Heart right ventricle (tissue), 16 donors: Measurements from ENCODE around the gene CARF. TPM values are rescaled to one million over a fixed set of nuclear protein-coding genes. Genes with fewer than 3 reads are reported as not detected.
A peak's percentile ranks its signal among the peaks of the same experiment; 100 is the strongest.
"Not testable (repeated sequence)": the region's sequence is repeated elsewhere in the genome, so short reads cannot be mapped to it uniquely, and the experiment has no call there.

ENCODE experiments used
- ATAC-seq, 8 donors: fragments of 200-7000 bp; cut with Tn5 transposase; one replicate each; pipeline ENCODE4 v1.9.1; 2020; ENCODE audit warnings: mild to moderate bottlenecking in 8 of 8, moderate library complexity in 8 of 8, moderate number of reproducible peaks in 1 of 8
- DNase-seq, 2 donors: peaks; one replicate each; pipeline ENCODE4 v3.0.0-alpha.2; 2020
- H3K27ac ChIP-seq, 10 donors: fragments of 200-600 bp; sonication (generic) in 2 of 10; one replicate each; pipeline versions ENCODE4 v1.5.0 to v1.8.0; 2020 to 2022; ENCODE audit warnings: mild to moderate bottlenecking in 3 of 10
- H3K27me3 ChIP-seq, 7 donors: fragments of 200-600 bp; one replicate each; pipeline ENCODE4 v1.8.0; 2021 to 2022; ENCODE audit warnings: mild to moderate bottlenecking in 2 of 7
- H3K36me3 ChIP-seq, 9 donors: fragments of 200-600 bp; sonication (generic) in 1 of 9; one replicate each; pipeline versions ENCODE4 v1.5.0 to v1.8.0; 2020 to 2022; ENCODE audit warnings: mild to moderate bottlenecking in 2 of 9
- H3K4me1 ChIP-seq, 9 donors: fragments of 200-600 bp; sonication (generic) in 1 of 9; one replicate each; pipeline versions ENCODE4 v1.5.0 to v1.8.0; 2020 to 2022; ENCODE audit warnings: mild to moderate bottlenecking in 4 of 9
- H3K4me3 ChIP-seq, 10 donors: fragments of 200-600 bp; sonication (generic) in 2 of 10; one replicate each; pipeline versions ENCODE4 v1.5.0 to v1.8.0; 2020 to 2022; ENCODE audit warnings: mild to moderate bottlenecking in 7 of 10, moderate library complexity in 2 of 10
- H3K9me3 ChIP-seq, 11 donors: fragments of 200-600 bp in 10 of 11; sonication (generic) in 2 of 11; one replicate each; pipeline versions ENCODE4 v1.5.0 to v1.8.0; 2013 to 2022; ENCODE audit warnings: mild to moderate bottlenecking in 2 of 11, control low read depth in 1 of 11, moderate library complexity in 1 of 11
- WGBS, 2 donors: extraction: QIAGEN DNeasy Blood & Tissue Kit; methylation state at CpG; one replicate each; pipeline ENCODE4 v1.1.7; 2013; ENCODE audit warnings: inconsistent platforms in 1 of 2; 5-methylcytosine and 5-hydroxymethylcytosine counted together
- intact Hi-C, 10 donors: fragments of 100-400 bp; cut with DNase I; formaldehyde crosslinking; loops; one replicate each; pipeline versions ENCODE4 v1.11.1 to v1.14.2; 2022
- polyA plus RNA-seq, 2 donors: library from polyadenylated mRNA; stranded (reverse); fragments of 200-250 nt; gene quantifications; one replicate each; pipeline ENCODE4 v1.2.3, GENCODE V29; 2013
- total RNA-seq, 10 donors: library from RNA; stranded (reverse); fragmentation: NEBNext Ultra II Directional in 3 of 10; extraction: Animal tissue kit (Norgen Biotek cat#: 25700) in 3 of 10; gene quantifications; one replicate each; pipeline versions ENCODE4 v1.2.1 to v1.2.4, GENCODE V29; 2021 to 2023
- TF ChIP-seq, protein P1 (sequence below), 9 donors: fragments of 200-600 bp; sonication (generic) in 2 of 9; IDR thresholded peaks; one replicate each; pipeline versions ENCODE4 v1.5.0 to v1.8.0; 2021 to 2022; ENCODE audit warnings: antibody characterized with exemption in 9 of 9, mild to moderate bottlenecking in 5 of 9, moderate library complexity in 1 of 9
- donor health status: Arrhythmogenic right ventricular cardiomyopathy.
- donor health status: ischemic (EF 13 %, LVEDD 7.1; RV severe dilation, severe dysfunction).
- donor health status: healthy with polysubstance abuse.
- donor health status: DM: no; HTN: yes; CAD: no.
- donor health status: DM: no; HTN: no; CAD: no.
- donor health status: ischemic (EF 25% LVEDD 6.9; RV normal size, moderate dysfunction).
- donor health status: ischemic (EF 25% LVEDD 5.7; RV mildly dilated, moderate dysfunction).
- donor health status: healthy.
- donor health status: DM: yes; HTN: yes; CAD: no.
- donor health status: Ischemic cardiomyopathy.
- donor health status: ischemic (EF 35%, LVEDD 5.7; RV mildly dilated, moderate dysfunction).
- donor health status: nonischemic (EF 11% LVEDD 7.7; RV severe dilation, severe dysfunction).
- donor health status: DM: yes; HTN: yes; CAD: no.
- donor health status: PGD.
- donor health status: ischemic (EF 29% LVEDD 5.4; RV normal size, mild dysfunction).
- donor health status: nonischemic (EF 23%, LVEDD 6.1; RV moderate dilation, normal function).

CARF gene
- total and polyA plus RNA-seq, 12 donors, result 0.75 to 10.2 (median 7.5) TPM

DNA sequence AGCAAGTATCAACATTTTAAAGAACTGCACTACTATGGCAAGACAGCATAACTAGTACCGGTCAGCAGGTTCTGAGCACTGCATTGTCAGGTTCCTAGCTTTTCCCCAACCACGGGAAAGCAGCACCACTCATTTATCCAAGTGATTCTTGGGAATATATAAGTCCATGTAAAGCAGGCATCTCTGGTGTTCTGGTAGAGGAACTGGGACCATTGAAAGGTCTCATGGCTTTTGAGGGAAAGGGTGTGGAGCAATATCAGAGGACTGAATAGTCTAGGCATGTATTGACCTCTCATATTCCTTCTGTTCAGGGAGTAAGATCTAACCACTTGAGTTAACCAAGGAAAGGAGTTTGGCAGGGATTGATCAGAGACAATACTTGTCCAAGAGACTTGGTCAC, 34.4 kb upstream of the CARF start:
- H3K9me3 ChIP-seq, result no peaks in the 10 kb centered on the region
- 98 to 100% methylated on average over 2 of the region's 2 CpGs for WGBS, 2 donors
- H3K36me3 ChIP-seq, result peaks cover 0 to 47% (median 19%) of the 10 kb centered on the region in 9 donors
- no peak for ATAC-seq
- H3K27me3 ChIP-seq, result no peaks in the 10 kb centered on the region
- no peak overlapping the region for H3K27ac ChIP-seq
- no peak for DNase-seq
- H3K4me1 ChIP-seq, result no peaks in the 10 kb centered on the region
- intact Hi-C loops, result loop anchor here in 3 of 10 donors (10.0 kb wide), 2 partner anchors 103 to 293 kb away; no protein-coding TSS in a partner anchor
- H3K4me3 ChIP-seq, result no peak overlapping the region
- TF ChIP-seq, protein P1, sequence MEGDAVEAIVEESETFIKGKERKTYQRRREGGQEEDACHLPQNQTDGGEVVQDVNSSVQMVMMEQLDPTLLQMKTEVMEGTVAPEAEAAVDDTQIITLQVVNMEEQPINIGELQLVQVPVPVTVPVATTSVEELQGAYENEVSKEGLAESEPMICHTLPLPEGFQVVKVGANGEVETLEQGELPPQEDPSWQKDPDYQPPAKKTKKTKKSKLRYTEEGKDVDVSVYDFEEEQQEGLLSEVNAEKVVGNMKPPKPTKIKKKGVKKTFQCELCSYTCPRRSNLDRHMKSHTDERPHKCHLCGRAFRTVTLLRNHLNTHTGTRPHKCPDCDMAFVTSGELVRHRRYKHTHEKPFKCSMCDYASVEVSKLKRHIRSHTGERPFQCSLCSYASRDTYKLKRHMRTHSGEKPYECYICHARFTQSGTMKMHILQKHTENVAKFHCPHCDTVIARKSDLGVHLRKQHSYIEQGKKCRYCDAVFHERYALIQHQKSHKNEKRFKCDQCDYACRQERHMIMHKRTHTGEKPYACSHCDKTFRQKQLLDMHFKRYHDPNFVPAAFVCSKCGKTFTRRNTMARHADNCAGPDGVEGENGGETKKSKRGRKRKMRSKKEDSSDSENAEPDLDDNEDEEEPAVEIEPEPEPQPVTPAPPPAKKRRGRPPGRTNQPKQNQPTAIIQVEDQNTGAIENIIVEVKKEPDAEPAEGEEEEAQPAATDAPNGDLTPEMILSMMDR (IDR thresholded peaks at IDR 0.05), result no peak

DNA sequence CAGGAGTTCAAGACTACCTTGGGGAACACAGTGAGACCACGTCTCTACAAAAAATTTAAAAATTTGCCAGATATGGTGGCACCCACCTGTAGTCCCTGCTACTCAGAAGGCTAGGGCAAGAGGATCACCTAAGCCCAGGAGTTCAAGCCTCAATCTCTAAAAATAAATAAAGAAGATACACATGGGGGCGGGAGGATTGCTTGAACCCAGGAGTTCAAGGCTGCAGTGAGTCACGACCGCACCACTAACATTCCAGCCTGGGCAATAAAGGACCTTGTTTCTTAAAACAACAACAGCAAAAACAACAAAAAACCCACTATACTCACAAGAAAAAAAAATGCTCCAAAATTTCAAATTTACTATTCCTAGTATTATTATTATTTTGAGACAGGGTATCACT, 30.5 kb upstream of the CARF start:
- ATAC-seq (no peak), DNase-seq (no peak)
- TF ChIP-seq, protein P1 (IDR thresholded peaks at IDR 0.05), result no peak
- 93 to 94% methylated on average over 4 of the region's 4 CpGs for WGBS, 2 donors
- Histone ChIP-seq H3K27me3 (no peaks in the 10 kb centered on the region), H3K36me3 (peaks cover 0 to 85% (median 27%) of the 10 kb centered on the region in 9 donors), H3K4me1 (peaks cover 0 to 11% (median 0%) of the 10 kb centered on the region in 9 donors), H3K27ac (no peak overlapping the region), H3K9me3 (no peaks in the 10 kb centered on the region), H3K4me3 (no peak overlapping the region)
- intact Hi-C loops, result no loop called here

DNA sequence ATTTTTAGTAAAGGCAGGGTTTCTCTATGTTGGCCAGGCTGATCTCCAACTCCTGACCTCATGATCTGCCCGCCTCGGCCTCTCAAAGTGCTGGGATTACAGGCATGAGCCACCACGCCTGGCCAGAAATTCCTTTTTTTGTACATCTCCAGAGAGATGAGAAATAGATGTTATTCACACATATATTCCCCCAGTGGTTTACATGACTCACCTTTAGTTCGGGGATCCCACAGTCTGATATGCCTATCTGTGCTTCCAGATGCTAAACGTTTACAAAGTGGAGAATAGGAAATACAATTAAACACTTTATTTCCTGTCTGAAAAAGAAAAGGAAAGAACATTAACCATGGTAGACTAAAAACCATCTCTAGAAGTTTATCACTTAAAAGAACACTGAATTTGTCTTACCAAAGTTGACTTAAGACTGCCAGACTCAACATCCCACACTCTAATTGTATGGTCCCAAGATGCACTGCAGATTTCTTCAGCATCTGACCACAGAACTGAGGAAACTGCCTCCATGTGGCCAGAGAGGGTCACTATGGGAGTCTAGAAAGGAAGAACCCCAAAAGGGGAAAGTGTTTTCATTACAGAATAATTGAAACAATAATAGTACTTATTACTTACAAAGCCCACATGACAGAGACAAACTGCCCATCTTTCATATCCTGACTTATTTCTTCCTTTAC, 27.9 kb upstream of the CARF start:
- WGBS, 2 donors, result 72 to 83% methylated on average over 5 of the region's 5 CpGs
- H3K4me3 ChIP-seq, result no peak overlapping the region
- H3K36me3 ChIP-seq, result peaks cover 0 to 95% (median 27%) of the 10 kb centered on the region in 9 donors
- intact Hi-C loops, result no loop called here
- TF ChIP-seq, protein P1 (IDR thresholded peaks at IDR 0.05), result no peak
- no peak overlapping the region for H3K27ac ChIP-seq
- no peak for DNase-seq
- ATAC-seq, result no peak
- peaks cover 0 to 11% (median 0%) of the 10 kb centered on the region in 9 donors for H3K4me1 ChIP-seq
- no peaks in the 10 kb centered on the region for H3K27me3 ChIP-seq
- H3K9me3 ChIP-seq, result no peaks in the 10 kb centered on the region

DNA sequence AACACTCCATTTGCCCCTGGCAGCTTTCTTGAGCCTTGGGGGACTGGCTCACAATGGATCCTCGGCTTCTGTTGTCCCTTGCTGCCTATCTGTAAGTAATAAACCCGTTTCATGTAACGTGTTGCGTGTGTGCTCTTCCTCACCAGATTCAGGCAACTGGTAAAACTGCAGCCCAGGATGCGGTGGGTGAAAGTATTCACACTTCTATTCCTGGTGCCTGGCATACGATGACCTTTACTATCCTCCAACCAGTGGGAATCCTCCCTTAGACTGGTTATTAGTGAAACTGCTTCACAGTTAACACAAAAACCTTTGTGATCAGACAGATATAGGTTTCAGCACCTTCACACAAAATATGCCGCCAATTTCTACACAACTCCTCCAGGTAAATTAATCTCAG, 26.9 kb upstream of the CARF start:
- H3K36me3 ChIP-seq, result peaks cover 0 to 95% (median 27%) of the 10 kb centered on the region in 9 donors
- intact Hi-C loops, result no loop called here
- DNase-seq, result no peak
- no peaks in the 10 kb centered on the region for H3K27me3 ChIP-seq
- 72% methylated on average over 7 of the region's 7 CpGs for WGBS, 2 donors
- H3K27ac ChIP-seq, result peak overlapping the region in 1 of 10 donors; percentile 40
- TF ChIP-seq, protein P1 (IDR thresholded peaks at IDR 0.05), result no peak
- no peak overlapping the region for H3K4me3 ChIP-seq
- H3K9me3 ChIP-seq, result no peaks in the 10 kb centered on the region
- peaks cover 0 to 11% (median 0%) of the 10 kb centered on the region in 9 donors for H3K4me1 ChIP-seq
- peak in 4 of 8 donors; percentile 46 to 68 (median 65) for ATAC-seq

DNA sequence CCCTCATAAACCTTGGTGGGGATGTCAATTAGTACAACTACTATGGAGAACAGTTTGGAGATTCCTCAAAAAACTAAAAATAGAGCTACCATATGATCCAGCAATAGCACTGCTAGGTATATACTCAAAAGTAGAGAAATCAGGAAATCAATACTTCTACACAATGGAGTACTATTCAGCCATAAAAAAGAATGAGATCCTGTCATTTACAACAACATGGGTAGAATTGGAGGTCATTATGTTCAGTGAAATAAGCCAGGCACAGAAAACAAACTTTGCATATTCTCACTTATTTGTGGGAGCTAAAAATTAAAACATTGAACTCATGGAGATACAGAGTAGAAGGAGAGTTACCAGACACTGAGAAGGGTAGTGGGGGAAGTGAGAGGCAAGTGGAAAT, 6.6 kb upstream of the CARF start:
- H3K27me3 ChIP-seq, ATAC-seq, H3K4me3 ChIP-seq, intact Hi-C loops, DNase-seq, H3K27ac ChIP-seq: not testable (repeated sequence)
- peaks cover 0 to 12% (median 0%) of the 10 kb centered on the region in 11 donors for H3K9me3 ChIP-seq
- peaks cover 2 to 13% (median 9%) of the 10 kb centered on the region in 9 donors for H3K4me1 ChIP-seq
- peaks cover 0 to 40% (median 3%) of the 10 kb centered on the region in 9 donors for H3K36me3 ChIP-seq
